Stromal cell of bone marrow (primary cell): ENCODE results near the gene ADGRD1.

Experiments
- DNase-seq: peaks from one replicate; pipeline ENCODE4 v3.0.0-alpha.2; 2012; ENCODE audit warnings: low read depth

ADGRD1 gene

GRCh38 chr12:131025234-131025633 lies 71.5 kb downstream of the ADGRD1 start:
- DNase-seq = no peak

GRCh38 chr12:131025939-131026702 lies 72.4 kb downstream of the ADGRD1 start:
- no peak for DNase-seq

- no peak for DNase-seq
These were observed 73.0 kb downstream of the ADGRD1 start for GRCh38 chr12:131026754-131027153.

GRCh38 chr12:131027264-131027663 lies 73.6 kb downstream of the ADGRD1 start:
- DNase-seq = no peak

GRCh38 chr12:131027876-131028586 lies 74.3 kb downstream of the ADGRD1 start:
- DNase-seq = no peak

- DNase-seq = no peak
These were observed 75.1 kb downstream of the ADGRD1 start for GRCh38 chr12:131028587-131029338.

GRCh38 chr12:131030472-131031328 lies 77.0 kb downstream of the ADGRD1 start:
- no peak for DNase-seq

GRCh38 chr12:131032082-131032750 lies 78.5 kb downstream of the ADGRD1 start:
- DNase-seq = no peak

GRCh38 chr12:131033486-131033885 lies 79.8 kb downstream of the ADGRD1 start:
- no peak for DNase-seq

- no peak for DNase-seq
These were observed 80.3 kb downstream of the ADGRD1 start for GRCh38 chr12:131033886-131034482.

GRCh38 chr12:131034631-131035244 lies 81.0 kb downstream of the ADGRD1 start:
- no peak for DNase-seq

- DNase-seq = no peak
These were observed 81.6 kb downstream of the ADGRD1 start for GRCh38 chr12:131035245-131035681.

GRCh38 chr12:131038159-131038558 lies 84.5 kb downstream of the ADGRD1 start:
- DNase-seq = no peak

GRCh38 chr12:131038961-131039950 lies 85.5 kb downstream of the ADGRD1 start:
- DNase-seq = no peak

GRCh38 chr12:131040491-131040890 lies 86.8 kb downstream of the ADGRD1 start:
- DNase-seq = no peak

GRCh38 chr12:131041216-131041967 lies 87.7 kb downstream of the ADGRD1 start:
- DNase-seq = no peak

- DNase-seq = no peak
These were observed 88.5 kb downstream of the ADGRD1 start for GRCh38 chr12:131041968-131042833.
